Measurements from ENCODE around the gene SPPL2B.

GRCh38 chr19:2308114-2308556, 20.3 kb upstream of the SPPL2B start, which contains the start of gene LINGO3:
- TF ChIP-seq CTCF (IDR thresholded peaks at IDR 0.05) = no peak
- TF ChIP-seq POLR2AphosphoS5 (IDR thresholded peaks at IDR 0.05) = no peak
- TF ChIP-seq POLR2A (IDR thresholded peaks at IDR 0.05) = no peak
- no peak for TF ChIP-seq EP300 (IDR thresholded peaks at IDR 0.05)
